Urinary bladder (tissue), 4 donors: ENCODE data around the gene TSPAN19. TPM values are rescaled to one million over a fixed set of nuclear protein-coding genes. Genes with fewer than 3 reads are reported as not detected.
"Not testable (repeated sequence)": the region's sequence is repeated elsewhere in the genome, so short reads cannot be mapped to it uniquely, and the experiment has no call there.

Experiments used
- DNase-seq: peaks from one replicate; pipeline ENCODE4 v3.0.0-alpha.2; 2015; ENCODE audit errors: extremely low spot score
- H3K27ac ChIP-seq: one replicate; pipeline ENCODE4 v1.5.1; 2013; ENCODE audit warnings: low read depth, mild to moderate bottlenecking, moderate library complexity
- H3K36me3 ChIP-seq: one replicate; pipeline ENCODE4 v1.6.1; 2013; ENCODE audit warnings: mild to moderate bottlenecking, moderate library complexity; ENCODE audit not compliant: insufficient read depth
- H3K4me1 ChIP-seq: one replicate; pipeline ENCODE4 v1.6.1; 2013; ENCODE audit warnings: mild to moderate bottlenecking, moderate library complexity; ENCODE audit not compliant: insufficient read depth
- H3K4me3 ChIP-seq: one replicate; pipeline ENCODE4 v1.5.1; 2013; ENCODE audit warnings: low read depth, low read length
- WGBS: extraction: QIAGEN DNeasy Blood & Tissue Kit; methylation state at CpG from one replicate; pipeline ENCODE4 v1.1.7; 2013; 5-methylcytosine and 5-hydroxymethylcytosine counted together
- polyA plus RNA-seq: library from polyadenylated mRNA; stranded (reverse); fragments of 200-250 nt; gene quantifications from one replicate; pipeline ENCODE4 v1.2.3, GENCODE V29; 2013
- total RNA-seq: library from RNA; depleted of rRNA; stranded (reverse); fragments of >200 nt; gene quantifications from one replicate; pipeline ENCODE4 v1.2.3, GENCODE V29; 2014
- donor health status: healthy with polysubstance abuse.
- donor health status: healthy.

The TSPAN19 gene
- total and polyA plus RNA-seq, 2 donors: not detected

GRCh38 chr12:85017618-85018017 is 18.5 kb downstream of the TSPAN19 start:
- no peaks in the 10 kb centered on the region for H3K4me1 ChIP-seq
- H3K36me3 ChIP-seq: no peaks in the 10 kb centered on the region
- no peak for DNase-seq
- no peak overlapping the region for H3K4me3 ChIP-seq
- H3K27ac ChIP-seq: no peak overlapping the region

GRCh38 chr12:85017133-85017532 is 18.9 kb downstream of the TSPAN19 start:
- no peaks in the 10 kb centered on the region for H3K4me1 ChIP-seq
- no peak for DNase-seq
- H3K4me3 ChIP-seq: no peak overlapping the region
- H3K27ac ChIP-seq: no peak overlapping the region
- no peaks in the 10 kb centered on the region for H3K36me3 ChIP-seq
- WGBS: 75% methylated on average over 3 of the region's 3 CpGs

GRCh38 chr12:85016413-85016812 is 19.7 kb downstream of the TSPAN19 start:
- no peak overlapping the region for H3K27ac ChIP-seq
- H3K4me3 ChIP-seq: no peak overlapping the region
- H3K36me3 ChIP-seq: no peaks in the 10 kb centered on the region
- WGBS: 73% methylated on average over 1 of the region's 1 CpG
- no peak for DNase-seq
- H3K4me1 ChIP-seq: no peaks in the 10 kb centered on the region

- Histone ChIP-seq H3K27ac (no peak overlapping the region), H3K36me3 (no peaks in the 10 kb centered on the region), H3K4me3 (no peak overlapping the region), H3K4me1 (no peaks in the 10 kb centered on the region)
- 56% methylated on average over 4 of the region's 4 CpGs for WGBS
- DNase-seq: no peak
Observed at GRCh38 chr12:85007836-85008235, 28.2 kb downstream of the TSPAN19 start.

GRCh38 chr12:85006206-85006605 is 29.9 kb downstream of the TSPAN19 start:
- WGBS: 28% methylated on average over 1 of the region's 1 CpG
- Histone ChIP-seq H3K4me1 (no peaks in the 10 kb centered on the region), H3K27ac (no peak overlapping the region), H3K4me3 (no peak overlapping the region), H3K36me3 (no peaks in the 10 kb centered on the region)
- DNase-seq: no peak

- no peak overlapping the region for H3K27ac ChIP-seq
- WGBS: 91% methylated on average over 1 of the region's 1 CpG
- no peak overlapping the region for H3K4me3 ChIP-seq
- no peaks in the 10 kb centered on the region for H3K4me1 ChIP-seq
- H3K36me3 ChIP-seq: no peaks in the 10 kb centered on the region
- DNase-seq: no peak
Observed at GRCh38 chr12:85005615-85006014, 30.5 kb downstream of the TSPAN19 start.

- not testable (repeated sequence) for H3K27ac ChIP-seq, H3K4me3 ChIP-seq, DNase-seq, H3K36me3 ChIP-seq, H3K4me1 ChIP-seq
- WGBS: 62% methylated on average over 2 of the region's 2 CpGs
Observed at GRCh38 chr12:85005047-85005446, 31.0 kb downstream of the TSPAN19 start.

- DNase-seq: no peak
- H3K36me3 ChIP-seq: no peaks in the 10 kb centered on the region
- no peak overlapping the region for H3K4me3 ChIP-seq
- no peaks in the 10 kb centered on the region for H3K4me1 ChIP-seq
- H3K27ac ChIP-seq: no peak overlapping the region
Observed at GRCh38 chr12:85004204-85004603, 31.9 kb downstream of the TSPAN19 start.

- 75% methylated on average over 3 of the region's 3 CpGs for WGBS
- Histone ChIP-seq H3K4me1 (no peaks in the 10 kb centered on the region), H3K4me3 (no peak overlapping the region), H3K36me3 (no peaks in the 10 kb centered on the region), H3K27ac (no peak overlapping the region)
- no peak for DNase-seq
Observed at GRCh38 chr12:85002778-85003296, 33.2 kb downstream of the TSPAN19 start.

- WGBS: 67% methylated on average over 2 of the region's 2 CpGs
- DNase-seq: no peak
- Histone ChIP-seq H3K27ac (no peak overlapping the region), H3K4me1 (no peaks in the 10 kb centered on the region), H3K36me3 (no peaks in the 10 kb centered on the region), H3K4me3 (no peak overlapping the region)
Observed at GRCh38 chr12:85000729-85001128, 35.3 kb downstream of the TSPAN19 start.

- no peak overlapping the region for H3K27ac ChIP-seq
- no peaks in the 10 kb centered on the region for H3K36me3 ChIP-seq
- no peak overlapping the region for H3K4me3 ChIP-seq
- H3K4me1 ChIP-seq: no peaks in the 10 kb centered on the region
- DNase-seq: no peak
Observed at GRCh38 chr12:84998341-84998740, 37.7 kb downstream of the TSPAN19 start.

- WGBS: 84% methylated on average over 1 of the region's 1 CpG
- H3K27ac ChIP-seq: no peak overlapping the region
- no peak overlapping the region for H3K4me3 ChIP-seq
Observed at GRCh38 chr12:84996759-84997158, 39.3 kb downstream of the TSPAN19 start.

GRCh38 chr12:84995641-84996040 is 40.4 kb downstream of the TSPAN19 start:
- H3K27ac ChIP-seq: no peak overlapping the region
- WGBS: 79% methylated on average over 2 of the region's 2 CpGs
- DNase-seq: no peak
- H3K4me1 ChIP-seq: no peaks in the 10 kb centered on the region
- no peaks in the 10 kb centered on the region for H3K36me3 ChIP-seq
- H3K4me3 ChIP-seq: no peak overlapping the region

More at GRCh38 chr12:84996759-84997158, 39.3 kb downstream of the TSPAN19 start:
- Histone ChIP-seq H3K4me1 (no peaks in the 10 kb centered on the region), H3K36me3 (no peaks in the 10 kb centered on the region)
- DNase-seq: no peak

- H3K4me1 ChIP-seq: no peaks in the 10 kb centered on the region
- no peaks in the 10 kb centered on the region for H3K36me3 ChIP-seq
- no peak overlapping the region for H3K27ac ChIP-seq
- H3K4me3 ChIP-seq: no peak overlapping the region
- no peak for DNase-seq
Observed at GRCh38 chr12:84994426-84994825, 41.7 kb downstream of the TSPAN19 start.

GRCh38 chr12:84986586-84986985 is 49.5 kb downstream of the TSPAN19 start:
- Histone ChIP-seq H3K4me3 (no peak overlapping the region), H3K36me3 (no peaks in the 10 kb centered on the region), H3K27ac (no peak overlapping the region), H3K4me1 (no peaks in the 10 kb centered on the region)
- no peak for DNase-seq
- WGBS: 38% methylated on average over 3 of the region's 3 CpGs
